OCI-LY1 (cell line): ENCODE measurements around the gene CRY1.

Source experiments
- EZH2 ChIP-seq: fragments of 200-600 bp; sonication (generic), shearing (Covaris generic); IDR thresholded peaks from 2 replicates; pipeline ENCODE4 v1.8.0; 2017; ENCODE audit warnings: borderline replicate concordance, mixed run types, mild to moderate bottlenecking, antibody characterized with exemption, low read length, moderate library complexity, mixed read lengths
- TF ChIP-seq, protein P1 (sequence below): fragments of 200-600 bp; sonication (generic), shearing (Covaris generic); IDR thresholded peaks from 2 replicates; pipeline ENCODE4 v1.5.1; 2017; ENCODE audit warnings: mild to moderate bottlenecking, antibody characterized with exemption, low read length, moderate library complexity, mixed read lengths

GRCh38 chr12:107032266-107032665 lies 61.1 kb downstream of the CRY1 start:
- TF ChIP-seq, protein P1, sequence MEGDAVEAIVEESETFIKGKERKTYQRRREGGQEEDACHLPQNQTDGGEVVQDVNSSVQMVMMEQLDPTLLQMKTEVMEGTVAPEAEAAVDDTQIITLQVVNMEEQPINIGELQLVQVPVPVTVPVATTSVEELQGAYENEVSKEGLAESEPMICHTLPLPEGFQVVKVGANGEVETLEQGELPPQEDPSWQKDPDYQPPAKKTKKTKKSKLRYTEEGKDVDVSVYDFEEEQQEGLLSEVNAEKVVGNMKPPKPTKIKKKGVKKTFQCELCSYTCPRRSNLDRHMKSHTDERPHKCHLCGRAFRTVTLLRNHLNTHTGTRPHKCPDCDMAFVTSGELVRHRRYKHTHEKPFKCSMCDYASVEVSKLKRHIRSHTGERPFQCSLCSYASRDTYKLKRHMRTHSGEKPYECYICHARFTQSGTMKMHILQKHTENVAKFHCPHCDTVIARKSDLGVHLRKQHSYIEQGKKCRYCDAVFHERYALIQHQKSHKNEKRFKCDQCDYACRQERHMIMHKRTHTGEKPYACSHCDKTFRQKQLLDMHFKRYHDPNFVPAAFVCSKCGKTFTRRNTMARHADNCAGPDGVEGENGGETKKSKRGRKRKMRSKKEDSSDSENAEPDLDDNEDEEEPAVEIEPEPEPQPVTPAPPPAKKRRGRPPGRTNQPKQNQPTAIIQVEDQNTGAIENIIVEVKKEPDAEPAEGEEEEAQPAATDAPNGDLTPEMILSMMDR, result no peak
- no peak for TF ChIP-seq EZH2
